Stimulated activated CD8-positive, alpha-beta memory T cell treated with anti-CD3 and anti-CD28 coated beads, Interleukin-7, amount 100 ng/mL, for 1 hour (primary cell): Measurements from ENCODE around the gene CDK14.

ENCODE experiments used
- DNase-seq, 2 donors: peaks; one replicate each; pipeline ENCODE4 v3.0.0-alpha.2; 2020; ENCODE audit warnings: low read depth in 2 of 2

CDK14 gene

GRCh38 chr7:90946730-90947501, 350.8 kb downstream of the CDK14 start:
- DNase-seq = no peak

DNA sequence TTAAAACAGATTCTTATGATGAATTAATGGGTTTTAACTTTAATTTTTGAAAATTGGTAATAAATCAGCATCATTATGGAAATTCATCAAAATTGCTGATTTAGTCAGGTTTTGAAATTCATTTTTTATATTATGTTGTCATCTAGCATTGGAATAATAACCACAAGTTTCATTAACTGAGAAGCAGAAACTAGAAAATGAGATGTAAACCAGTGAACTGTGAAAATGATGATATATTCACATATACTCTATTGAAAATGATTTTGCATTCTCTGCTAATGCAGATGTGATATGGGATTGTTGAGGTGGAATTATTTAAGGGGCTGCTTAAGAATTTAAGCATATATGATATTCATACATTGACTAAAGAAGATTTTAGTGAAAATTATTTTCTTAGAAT, 352.0 kb downstream of the CDK14 start:
- DNase-seq = no peak

DNA sequence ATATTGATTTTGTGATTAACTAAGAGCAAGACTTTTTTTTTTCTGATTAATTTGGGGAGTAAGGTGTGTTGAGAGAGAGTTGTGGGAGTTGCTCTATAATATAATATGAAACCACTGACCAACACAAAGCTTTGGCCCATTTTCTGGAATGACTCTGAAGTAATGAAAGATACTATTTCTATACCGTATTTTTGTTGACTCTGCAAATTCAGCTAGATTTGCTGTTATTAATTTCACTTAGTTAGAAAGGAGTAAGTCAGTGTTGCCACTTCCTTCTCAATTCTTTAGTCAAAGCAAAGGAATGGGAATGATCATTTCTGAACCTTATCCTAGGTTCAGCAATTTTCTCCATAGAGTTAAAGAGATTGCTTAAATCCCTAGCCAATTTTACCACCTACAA, 355.1 kb downstream of the CDK14 start:
- no peak for DNase-seq

GRCh38 chr7:90951986-90952954, 356.1 kb downstream of the CDK14 start:
- DNase-seq = no peak

GRCh38 chr7:90955641-90956207, 359.6 kb downstream of the CDK14 start:
- no peak for DNase-seq

DNA sequence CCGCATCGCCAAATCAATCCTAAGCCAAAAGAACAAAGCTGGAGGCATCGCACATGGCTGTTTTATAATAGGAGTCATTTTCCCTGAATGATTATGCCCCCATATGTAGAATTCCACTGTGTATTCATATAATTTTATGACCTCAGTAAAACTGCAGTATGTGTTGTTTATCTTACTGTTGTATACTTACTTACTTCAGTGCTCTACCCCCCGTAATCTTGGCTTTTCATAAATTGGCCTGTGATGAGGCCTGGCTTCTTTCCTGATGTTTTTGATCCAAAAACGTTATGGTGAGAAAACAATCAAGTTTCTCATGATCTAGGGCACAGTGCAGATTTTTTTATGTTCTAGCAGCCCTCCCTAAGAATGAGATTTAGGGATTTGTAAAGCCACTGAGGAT, 361.8 kb downstream of the CDK14 start:
- no peak for DNase-seq

DNA sequence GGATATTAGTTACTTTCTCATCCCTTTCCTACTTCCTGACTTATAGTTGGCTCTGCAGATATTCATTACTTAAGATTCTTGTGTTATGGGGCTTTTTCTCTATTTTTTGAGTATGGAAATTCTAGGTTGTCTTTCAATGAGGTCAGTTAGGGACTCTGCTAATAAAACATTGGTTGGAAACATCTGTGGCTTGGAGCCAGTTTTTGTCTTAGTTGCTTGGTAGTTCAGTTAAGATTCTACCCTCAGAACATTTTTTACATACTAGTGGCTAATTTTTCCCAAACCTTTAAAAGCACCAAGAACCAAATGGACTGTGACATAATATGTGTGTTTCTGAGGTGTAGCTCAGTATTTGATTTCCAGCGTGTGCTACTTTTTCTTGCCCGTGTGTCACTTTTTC, 362.5 kb downstream of the CDK14 start:
- DNase-seq = no peak

GRCh38 chr7:90961037-90961725, 365.1 kb downstream of the CDK14 start:
- DNase-seq = no peak

- DNase-seq = no peak
Measured at GRCh38 chr7:90965211-90965610, 369.1 kb downstream of the CDK14 start.

DNA sequence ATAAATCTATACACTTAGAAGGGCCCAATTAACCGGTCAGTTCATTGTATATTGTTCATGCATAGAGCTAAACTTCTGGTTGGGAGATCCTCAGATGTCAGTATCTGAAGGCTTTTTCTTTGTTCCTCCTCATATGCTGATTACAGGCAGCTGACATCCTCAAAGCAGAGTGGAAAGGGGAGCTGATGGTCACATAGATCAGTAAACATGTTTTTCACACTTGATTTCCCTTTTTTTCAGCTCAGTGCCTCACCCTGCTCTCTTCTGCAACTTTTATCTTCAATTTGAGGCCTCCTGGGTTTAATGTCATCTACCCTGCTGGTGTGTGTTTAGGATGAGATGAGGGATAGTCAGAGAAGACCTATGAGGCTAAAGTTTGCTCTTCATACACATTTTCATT, 370.2 kb downstream of the CDK14 start:
- no peak for DNase-seq

DNA sequence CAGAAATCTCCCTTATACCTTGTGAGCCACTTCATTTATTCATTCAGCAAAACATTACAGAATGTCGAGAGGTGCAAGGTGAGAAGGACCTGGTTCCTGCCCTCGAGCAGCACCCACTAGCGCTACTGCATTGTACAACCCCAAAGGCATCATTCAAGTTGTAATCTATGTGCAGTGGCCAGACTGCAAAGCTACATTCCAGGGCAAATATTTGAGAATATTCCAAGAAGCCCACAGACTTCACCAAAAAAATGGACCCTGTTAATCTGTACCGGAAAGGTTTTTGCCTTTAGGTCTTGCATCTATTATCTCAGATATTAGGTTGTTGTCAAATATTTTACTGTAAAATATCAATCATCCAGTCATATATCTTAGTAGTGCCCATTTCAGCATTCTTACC, 372.8 kb downstream of the CDK14 start:
- DNase-seq = no peak

DNA sequence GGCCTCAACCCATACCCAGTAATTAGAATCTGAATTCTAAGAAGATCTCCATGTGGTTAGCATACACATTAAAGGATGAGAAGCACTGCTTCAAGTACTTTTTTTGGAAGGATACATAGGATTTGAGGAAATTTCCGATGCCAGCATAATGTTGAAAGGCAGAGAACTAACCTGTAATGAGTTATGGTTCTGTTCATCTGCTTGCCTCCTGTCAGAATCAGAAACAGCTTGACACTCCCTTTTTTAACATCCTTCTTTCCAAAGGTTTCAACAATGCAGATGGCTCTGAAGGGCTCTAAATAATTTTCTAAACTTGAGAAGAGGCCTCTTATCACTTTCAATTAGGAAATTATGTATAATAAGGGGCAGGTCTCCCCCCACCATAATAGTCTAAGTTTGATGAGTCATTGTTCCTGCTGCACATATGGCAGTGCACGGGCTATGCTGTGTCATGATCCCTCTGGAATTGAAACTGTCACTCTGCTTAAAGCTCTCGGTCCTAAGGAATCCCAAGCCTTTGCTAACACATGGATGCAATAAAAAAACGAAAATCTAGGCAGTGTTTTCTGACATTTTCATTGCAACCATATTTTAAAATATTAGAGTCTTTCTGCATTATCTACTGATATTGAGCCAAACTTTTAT, 376.9 kb downstream of the CDK14 start:
- no peak for DNase-seq

- DNase-seq = no peak
Measured at GRCh38 chr7:90977056-90977455, 380.9 kb downstream of the CDK14 start.

- DNase-seq = no peak
Measured at GRCh38 chr7:90980545-90980944, 384.4 kb downstream of the CDK14 start.

- no peak for DNase-seq
Measured at GRCh38 chr7:90982228-90982627, 386.1 kb downstream of the CDK14 start.

GRCh38 chr7:90984692-90985091, 388.6 kb downstream of the CDK14 start:
- DNase-seq = no peak

DNA sequence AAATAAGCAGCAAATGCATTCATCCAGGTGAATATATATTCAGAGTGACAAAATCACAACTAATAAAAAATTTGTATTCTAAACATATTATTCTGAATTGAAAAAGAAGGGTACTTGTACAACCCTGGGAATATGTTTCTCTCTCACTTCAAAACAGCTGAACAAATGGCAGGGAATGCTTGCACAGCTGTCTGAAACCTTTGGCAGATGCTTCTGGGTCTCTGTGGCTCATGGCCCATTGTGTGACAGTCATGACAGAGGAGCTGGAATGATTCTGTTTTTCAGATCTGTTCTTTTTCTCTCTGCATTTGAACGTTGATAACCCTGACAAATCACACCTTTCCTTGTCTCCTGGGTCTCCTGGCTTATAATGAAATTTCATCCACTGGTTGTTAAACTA, 392.4 kb downstream of the CDK14 start:
- no peak for DNase-seq

DNA sequence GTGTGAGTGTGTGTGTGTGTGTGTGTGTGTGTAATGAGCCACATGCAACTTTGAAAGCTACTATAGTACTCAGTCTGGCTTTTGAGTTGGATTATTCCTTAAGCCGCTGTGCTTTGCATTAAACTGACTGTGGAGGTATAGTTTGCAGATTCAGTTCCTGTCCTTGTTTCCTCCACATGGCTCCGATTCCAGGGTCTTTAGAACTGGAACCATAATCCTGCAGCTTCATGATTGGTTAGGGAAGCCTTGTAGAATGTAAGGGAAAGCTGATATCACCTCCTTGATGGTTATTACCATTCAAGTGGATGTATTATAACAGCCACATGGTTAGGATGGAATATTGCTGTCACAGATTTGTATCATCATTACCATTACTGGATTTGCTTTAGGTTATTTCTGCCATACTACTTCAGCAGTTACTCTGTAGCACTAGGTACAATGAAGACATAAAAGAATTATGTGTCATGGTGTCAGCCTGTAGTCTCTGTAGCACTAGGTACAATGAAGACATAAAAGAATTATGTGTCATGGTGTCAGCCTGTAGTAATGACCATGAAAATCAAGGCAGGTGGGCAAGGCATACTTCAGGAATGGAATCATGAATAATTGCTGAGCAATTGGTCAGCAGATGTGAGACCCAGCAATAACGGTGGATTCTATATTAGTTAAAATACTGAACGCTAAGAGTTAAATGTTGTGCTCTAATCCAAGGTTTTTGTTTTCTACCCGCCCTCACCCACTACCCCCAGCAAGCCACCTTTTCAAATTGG, 393.1 kb downstream of the CDK14 start:
- no peak for DNase-seq

GRCh38 chr7:90994121-90994520, 398.0 kb downstream of the CDK14 start:
- no peak for DNase-seq

GRCh38 chr7:90994601-90995000, 398.5 kb downstream of the CDK14 start:
- DNase-seq = no peak

GRCh38 chr7:90995996-90996395, 399.9 kb downstream of the CDK14 start:
- no peak for DNase-seq
